H1 (cell line): ENCODE data around the gene SPOUT1. TPM values are rescaled to one million over a fixed set of nuclear protein-coding genes. Genes with fewer than 3 reads are reported as not detected.

ENCODE experiments used
- ATF3 ChIP-seq: IDR thresholded peaks from 2 replicates; pipeline ENCODE4 v1.6.1; 2011; ENCODE audit warnings: low read depth, mild to moderate bottlenecking, low read length; ENCODE audit not compliant: insufficient read depth
- CHD7 ChIP-seq: fragments of 300-600 bp; sonication (generic); IDR thresholded peaks from 2 replicates; pipeline ENCODE4 v1.7.1; 2012; ENCODE audit warnings: low read length, moderate library complexity, mild to moderate bottlenecking, inconsistent platforms; ENCODE audit not compliant: insufficient replicate concordance
- PHF8 ChIP-seq: fragments of 200-600 bp; sonication (generic); conservative IDR thresholded peaks from 2 replicates; pipeline ENCODE4 v1.7.1; 2012; ENCODE audit warnings: low read depth, mild to moderate bottlenecking, inconsistent platforms, low read length, moderate library complexity
- RBBP5 ChIP-seq: IDR thresholded peaks from 2 replicates; pipeline ENCODE4 v1.7.1; 2012; ENCODE audit warnings: low read depth, mild to moderate bottlenecking, inconsistent platforms, low read length, moderate library complexity, borderline replicate concordance
- SP1 ChIP-seq: IDR thresholded peaks from 2 replicates; pipeline ENCODE4 v1.6.1; 2011; ENCODE audit warnings: low read depth, low read length
- USF2 ChIP-seq: IDR thresholded peaks from 2 replicates; pipeline ENCODE4 v1.6.1; 2011; ENCODE audit warnings: low read length, improper control_type of control experiment
- polyA plus RNA-seq, 7 experiments: library from polyadenylated mRNA; depleted of rRNA in 3 of 7; stranded (reverse) in 5 of 7; unstranded in 2 of 7; fragments of >200 nt in 5 of 7; fragments of 200-250 nt in 2 of 7; gene quantifications; 1 replicate in 5 of 7; 2 replicates in 1 of 7; 4 replicates in 1 of 7; pipeline versions ENCODE4 v1.2.1 to v1.2.3, GENCODE V29; 2011 to 2013; ENCODE audit warnings: missing spikeins in 2 of 7, mixed read lengths in 2 of 7
- total RNA-seq: library from RNA; stranded (reverse); fragmentation: NEBNext Ultra II Directional; extraction: Animal tissue kit (Norgen Biotek cat#: 25700); gene quantifications from 2 replicates; pipeline ENCODE4 v1.2.1, GENCODE V29; 2021

Gene SPOUT1
- total and polyA plus RNA-seq, 2 of the 8 experiments (the other 6 are each of a cell fraction or from before 2014, with no cell fraction given): 69.2 to 77.8 TPM

GRCh38 chr9:128786681-128787601 is 42.7 kb downstream of the SPOUT1 start, which contains the start of gene TBC1D13 (continued):
- TF ChIP-seq USF2 (peak; percentile 87), SP1 (peak; percentile 53; the same call in 1 of the 2 replicates), CHD7 (no peak), RBBP5 (peak; percentile 72; the same call in 1 of the 2 replicates), ATF3 (peak; percentile 65), PHF8 (peak; percentile 77)
